HG03521 (cell line): ENCODE data around the gene F8A2.
"Not testable (repeated sequence)": the region's sequence is repeated elsewhere in the genome, so short reads cannot be mapped to it uniquely, and the experiment has no call there.

Experiments used
- ATAC-seq: cut with Tn5 transposase; IDR thresholded peaks from one replicate; pipeline ENCODE4 v1.9.1; 2021; ENCODE audit warnings: mild to moderate bottlenecking, moderate library complexity; ENCODE audit not compliant: unreplicated experiment

F8A2 gene

DNA sequence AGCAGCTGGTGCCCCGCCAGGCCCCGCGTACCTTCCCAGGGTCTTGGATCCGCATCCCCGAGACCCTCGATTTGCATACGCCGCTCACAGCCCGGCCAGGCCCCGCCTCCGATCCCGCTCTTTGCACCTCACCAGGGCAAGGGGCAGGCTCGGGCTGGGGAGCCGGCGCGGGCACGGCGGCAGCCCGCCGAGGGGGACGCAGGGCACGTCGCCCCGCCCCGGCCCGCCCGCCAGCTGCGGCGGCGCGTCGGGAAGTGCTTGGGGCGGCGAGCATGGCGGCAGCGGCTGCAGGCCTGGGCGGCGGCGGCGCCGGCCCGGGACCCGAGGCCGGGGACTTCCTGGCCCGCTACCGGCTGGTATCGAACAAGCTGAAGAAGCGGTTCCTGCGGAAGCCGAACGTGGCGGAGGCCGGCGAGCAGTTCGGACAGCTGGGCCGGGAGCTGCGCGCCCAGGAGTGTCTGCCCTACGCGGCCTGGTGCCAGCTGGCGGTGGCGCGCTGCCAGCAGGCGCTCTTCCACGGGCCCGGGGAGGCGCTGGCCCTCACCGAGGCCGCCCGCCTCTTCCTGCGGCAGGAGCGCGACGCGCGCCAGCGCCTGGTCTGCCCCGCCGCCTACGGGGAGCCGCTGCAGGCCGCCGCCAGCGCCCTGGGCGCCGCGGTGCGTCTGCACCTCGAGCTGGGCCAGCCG lies at the start of gene F8A2:
TSS of gene F8A2 (plus strand) at position 253 of the 686 bp plus-strand sequence. CDS start at position 273, 20 bp downstream.
- peak; percentile 68 for ATAC-seq

DNA sequence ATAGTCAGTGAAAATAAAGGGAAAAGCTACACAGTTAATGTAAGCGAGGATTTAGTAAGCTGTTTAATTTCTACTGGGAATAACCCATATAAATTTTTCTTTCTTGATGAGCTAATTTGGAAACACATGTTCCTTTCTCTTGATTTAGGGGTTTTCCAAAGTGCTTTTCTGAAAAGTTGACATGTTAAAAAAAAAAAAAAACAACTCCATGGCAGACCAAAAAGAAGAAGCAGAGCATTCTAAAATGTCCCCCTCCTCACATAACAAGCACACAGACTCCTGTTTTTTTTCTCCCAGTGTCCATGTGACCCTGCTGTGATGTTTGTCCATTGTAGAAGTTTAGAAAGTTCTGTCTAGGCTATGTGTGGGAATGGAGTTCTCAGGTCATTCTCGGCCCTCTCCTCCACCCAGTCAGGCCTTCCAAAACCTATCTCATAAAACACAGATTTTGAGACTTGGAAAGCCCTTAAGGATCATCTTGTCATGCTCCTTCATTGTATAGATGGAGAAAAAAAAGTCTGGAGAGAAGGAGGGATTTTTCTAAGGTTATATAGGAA lies 48.3 kb upstream of the F8A2 start:
- no peak for ATAC-seq

GRCh38 chrX:155334486-155335336 lies 47.2 kb upstream of the F8A2 start, which contains the start of gene CLIC2:
Gene CLIC2 (minus strand): TSS chrX:155334614. CDS start chrX:155334427, 187 bp downstream.
- peak; percentile 56 for ATAC-seq

DNA sequence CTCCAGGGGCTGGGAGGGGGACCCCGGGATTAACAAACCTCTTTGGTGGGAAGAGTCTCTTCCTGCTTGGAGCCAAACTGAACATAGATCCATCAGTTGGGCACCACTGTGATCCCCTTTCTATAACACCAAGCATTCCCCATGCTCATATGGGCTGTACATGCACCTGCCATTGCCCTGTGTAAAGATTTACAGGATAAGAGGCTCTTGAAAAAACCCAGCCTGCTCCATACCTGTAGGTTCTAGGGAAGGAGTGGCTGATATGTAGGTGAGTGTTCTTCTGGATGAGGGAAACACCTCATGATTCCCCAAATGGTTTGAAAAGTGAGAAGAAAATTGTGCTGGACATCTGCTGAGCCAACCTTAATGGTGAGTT lies 46.6 kb upstream of the F8A2 start:
- not testable (repeated sequence) for ATAC-seq

- ATAC-seq = not testable (repeated sequence)
Observed at GRCh38 chrX:155345689-155346088, 36.2 kb upstream of the F8A2 start.

GRCh38 chrX:155349448-155349847 lies 32.4 kb upstream of the F8A2 start:
- ATAC-seq = not testable (repeated sequence)

DNA sequence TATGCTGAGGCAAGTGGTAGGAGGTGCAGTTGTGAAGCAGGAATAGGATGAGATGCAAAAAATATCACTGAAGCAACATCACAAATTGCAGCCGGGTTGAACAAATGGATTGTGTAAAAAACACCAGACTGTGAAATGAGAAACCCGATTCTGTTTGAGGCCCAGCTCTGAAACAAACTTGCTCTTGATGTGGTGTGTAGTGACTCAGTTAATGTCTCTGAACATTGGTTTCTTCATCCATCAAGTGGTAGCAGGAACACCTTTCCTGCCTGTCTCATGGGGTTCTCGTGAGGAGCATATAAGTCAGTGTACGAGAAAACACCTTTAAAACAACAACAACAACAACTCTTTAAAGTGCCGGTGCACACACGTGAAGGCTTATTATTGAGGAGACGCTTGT lies 18.2 kb upstream of the F8A2 start:
- not testable (repeated sequence) for ATAC-seq

- peak; percentile 69 for ATAC-seq
Observed at GRCh38 chrX:155373777-155374458, 8.0 kb upstream of the F8A2 start.

DNA sequence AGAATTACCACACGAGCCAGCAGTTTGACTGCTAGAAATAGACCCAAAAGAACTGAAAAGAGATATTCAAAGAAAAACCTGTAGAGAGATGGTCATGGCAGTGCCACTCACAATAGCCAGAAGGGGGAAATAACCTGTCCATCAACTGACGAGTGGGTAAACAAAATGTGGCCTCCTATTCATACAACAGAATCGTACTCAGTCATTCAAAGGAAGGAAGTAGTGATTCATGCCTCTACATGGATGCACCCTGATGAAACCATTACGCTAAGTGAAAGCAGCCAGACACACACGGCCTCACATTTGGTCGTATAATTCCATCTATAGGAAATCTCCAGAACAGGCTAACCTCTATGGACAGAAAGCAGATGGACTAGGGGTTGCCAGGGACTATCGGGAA lies 2.1 kb upstream of the F8A2 start:
- ATAC-seq = not testable (repeated sequence)

DNA sequence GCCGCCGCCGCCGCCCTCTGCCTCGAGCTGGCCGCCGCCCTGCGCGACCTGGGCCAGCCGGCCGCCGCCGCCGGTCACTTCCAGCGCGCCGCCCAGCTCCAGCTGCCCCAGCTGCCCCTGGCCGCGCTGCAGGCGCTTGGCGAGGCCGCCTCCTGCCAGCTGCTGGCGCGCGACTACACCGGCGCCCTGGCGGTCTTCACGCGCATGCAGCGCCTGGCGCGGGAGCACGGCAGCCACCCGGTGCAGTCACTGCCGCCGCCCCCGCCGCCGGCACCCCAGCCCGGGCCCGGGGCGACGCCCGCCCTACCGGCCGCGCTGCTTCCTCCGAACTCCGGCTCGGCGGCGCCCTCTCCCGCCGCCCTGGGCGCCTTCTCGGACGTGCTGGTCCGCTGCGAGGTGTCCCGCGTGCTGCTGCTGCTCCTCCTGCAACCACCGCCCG lies 653 bp downstream of the F8A2 start:
- peak; percentile 39 for ATAC-seq

GRCh38 chrX:155389634-155390033 lies 7.7 kb downstream of the F8A2 start:
- no peak for ATAC-seq

- ATAC-seq = not testable (repeated sequence)
Observed at GRCh38 chrX:155394747-155395276, 12.9 kb downstream of the F8A2 start.

GRCh38 chrX:155406429-155406828 lies 24.5 kb downstream of the F8A2 start:
- ATAC-seq = no peak

GRCh38 chrX:155417769-155418168 lies 35.9 kb downstream of the F8A2 start:
- no peak for ATAC-seq
